ENCODE measurements around the gene TRIM38. TPM values are rescaled to one million over a fixed set of nuclear protein-coding genes. Genes with fewer than 3 reads are reported as not detected.

TRIM38 gene
- total and polyA plus RNA-seq, 2 of the 13 experiments (the other 11 are each of a cell fraction or from before 2014, with no cell fraction given), result 2.5 to 3.1 TPM

DNA sequence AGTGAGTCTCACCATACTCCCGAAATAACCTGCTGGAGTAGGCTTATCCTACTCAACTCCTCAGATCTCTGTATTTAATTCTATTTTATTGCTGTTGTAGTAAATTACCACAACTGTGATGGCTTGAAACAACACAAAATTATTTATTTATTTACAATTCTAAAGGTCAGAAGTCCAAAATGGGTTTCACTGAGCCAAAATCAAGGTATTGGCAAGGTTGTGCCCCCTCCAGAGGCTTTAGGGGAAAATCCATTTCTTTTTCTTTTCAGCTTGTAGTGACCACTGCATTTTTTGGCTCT is 31.2 kb upstream of the TRIM38 start:
- 0 out of 2 replicates have a peak, but pooled peaks have one; percentile 17 for TF ChIP-seq ZNF629 (CRISPR knock-in tag; conservative IDR thresholded peaks at IDR 0.05)
- peak; percentile 12; the same call in 1 of the 2 replicates for TF ChIP-seq ISL2 (CRISPR knock-in tag; IDR thresholded peaks at IDR 0.05)
- TF ChIP-seq TCF7L2 (IDR thresholded peaks at IDR 0.05; ENCODE audit: low read depth, low read length), result no peak
- peak; percentile 32; the same call in 1 of the 2 replicates for TF ChIP-seq YEATS4 (CRISPR knock-in tag; IDR thresholded peaks at IDR 0.05; ENCODE audit: borderline replicate concordance)
- Histone ChIP-seq H3K4me2 (ENCODE audit: low read depth, low read length) (no peak overlapping the region), H3K36me3 (replicated peaks in 1 of 2; ENCODE audit: control insufficient read depth in 1 of 2, insufficient read depth in 2 of 2, low read length in 2 of 2) (no peaks in the 10 kb centered on the region), H2AFZ (ENCODE audit: low read length) (peak overlapping the region; percentile 9), H3K4me1 (ENCODE audit: insufficient read depth, low read length) (peaks cover 82% of the 10 kb centered on the region), H3K27ac (ENCODE audit: extremely low read length, insufficient read depth, low read length) (peak overlapping the region; percentile 81), H3K4me3 (replicated peaks in 1 of 3; ENCODE audit: insufficient read depth in 1 of 3, low read depth in 2 of 3, low read length in 3 of 3) (no peak overlapping the region), H3K9ac (ENCODE audit: insufficient read depth, low read depth, low read length) (no peak overlapping the region), H3K9me3 (ENCODE audit: low read length) (no peaks in the 10 kb centered on the region), H3K79me2 (ENCODE audit: insufficient read depth, low read length) (peaks cover 11% of the 10 kb centered on the region), H4K20me1 (ENCODE audit: insufficient read depth, low read length) (no peaks in the 10 kb centered on the region), H3K27me3 (ENCODE audit: control insufficient read depth in 1 of 2, insufficient read depth in 2 of 2, low read length in 2 of 2) (no peaks in the 10 kb centered on the region)
- intact Hi-C loops (cut with micrococcal nuclease; ENCODE audit: unreplicated experiment) (no loop called here), in situ Hi-C loops (cut with HindIII; ENCODE audit: extremely low pct_ligation_motif_present, low pct_unique_long_range_greater_than_20kb) (loop anchor here (5.0 kb wide), 1 partner anchor 34 kb away; no protein-coding TSS in a partner anchor)
- ChIA-PET CTCF (ENCODE audit: low intra/inter-chr PET ratio, low total read pairs) (no interaction called here), POLR2A (interaction anchor here (1.0 to 2.4 kb wide), 4 partner anchors 17 to 32 kb away, joined by 4 to 26 read pairs (median 12); no protein-coding TSS in a partner anchor)
- DNase-seq (ENCODE audit: low spot score) (no peak), ATAC-seq (no peak), FAIRE-seq (no peak)
- BruUV-seq (replicated peaks), result no TSS peak
- 100% methylated on average over 1 of the region's 1 CpG for WGBS (ENCODE audit: low lambda C conversion rate)

DNA sequence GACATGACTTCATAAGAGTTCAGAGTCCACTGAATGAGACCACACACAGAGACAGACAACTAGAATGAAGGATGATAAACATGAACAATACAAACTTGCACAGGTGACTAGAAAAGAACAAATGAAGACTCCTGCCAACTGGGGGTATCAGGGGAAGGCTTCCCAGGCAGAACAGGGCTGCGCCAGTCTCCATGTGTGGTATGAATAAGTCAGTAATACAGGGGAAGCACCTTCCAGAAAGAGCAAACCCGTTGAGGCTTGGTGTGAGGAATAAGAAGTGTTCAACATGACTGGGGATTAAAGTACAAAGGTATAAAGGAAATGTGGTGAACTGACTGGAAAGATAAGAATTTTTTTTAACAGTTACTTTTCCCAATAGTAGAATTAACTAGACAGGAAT is 28.4 kb upstream of the TRIM38 start:
- Histone ChIP-seq H2AFZ (ENCODE audit: low read length) (peak overlapping the region; percentile 83), H3K27ac (ENCODE audit: extremely low read length, insufficient read depth, low read length) (no peak overlapping the region), H3K27me3 (ENCODE audit: control insufficient read depth in 1 of 2, insufficient read depth in 2 of 2, low read length in 2 of 2) (no peaks in the 10 kb centered on the region), H3K4me3 (replicated peaks in 1 of 3; ENCODE audit: insufficient read depth in 1 of 3, low read depth in 2 of 3, low read length in 3 of 3) (no peak overlapping the region), H3K4me2 (ENCODE audit: low read depth, low read length) (no peak overlapping the region), H3K9me3 (ENCODE audit: low read length) (no peaks in the 10 kb centered on the region), H3K9ac (ENCODE audit: insufficient read depth, low read depth, low read length) (no peak overlapping the region), H4K20me1 (ENCODE audit: insufficient read depth, low read length) (no peaks in the 10 kb centered on the region), H3K4me1 (ENCODE audit: insufficient read depth, low read length) (peaks cover 69% of the 10 kb centered on the region), H3K79me2 (ENCODE audit: insufficient read depth, low read length) (no peaks in the 10 kb centered on the region), H3K36me3 (replicated peaks in 1 of 2; ENCODE audit: control insufficient read depth in 1 of 2, insufficient read depth in 2 of 2, low read length in 2 of 2) (no peaks in the 10 kb centered on the region)
- DNase-seq (ENCODE audit: low spot score) (no peak), FAIRE-seq (no peak), ATAC-seq (no peak)
- TF ChIP-seq, protein P1, sequence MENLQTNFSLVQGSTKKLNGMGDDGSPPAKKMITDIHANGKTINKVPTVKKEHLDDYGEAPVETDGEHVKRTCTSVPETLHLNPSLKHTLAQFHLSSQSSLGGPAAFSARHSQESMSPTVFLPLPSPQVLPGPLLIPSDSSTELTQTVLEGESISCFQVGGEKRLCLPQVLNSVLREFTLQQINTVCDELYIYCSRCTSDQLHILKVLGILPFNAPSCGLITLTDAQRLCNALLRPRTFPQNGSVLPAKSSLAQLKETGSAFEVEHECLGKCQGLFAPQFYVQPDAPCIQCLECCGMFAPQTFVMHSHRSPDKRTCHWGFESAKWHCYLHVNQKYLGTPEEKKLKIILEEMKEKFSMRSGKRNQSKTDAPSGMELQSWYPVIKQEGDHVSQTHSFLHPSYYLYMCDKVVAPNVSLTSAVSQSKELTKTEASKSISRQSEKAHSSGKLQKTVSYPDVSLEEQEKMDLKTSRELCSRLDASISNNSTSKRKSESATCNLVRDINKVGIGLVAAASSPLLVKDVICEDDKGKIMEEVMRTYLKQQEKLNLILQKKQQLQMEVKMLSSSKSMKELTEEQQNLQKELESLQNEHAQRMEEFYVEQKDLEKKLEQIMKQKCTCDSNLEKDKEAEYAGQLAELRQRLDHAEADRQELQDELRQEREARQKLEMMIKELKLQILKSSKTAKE (CRISPR knock-in tag; IDR thresholded peaks at IDR 0.05; ENCODE audit: borderline replicate concordance), result no peak
- 0 out of 2 replicates have a peak, but pooled peaks have one; percentile 17 for TF ChIP-seq ZMYM4 (CRISPR knock-in tag; IDR thresholded peaks at IDR 0.05)
- 68% methylated on average over 2 of the region's 2 CpGs for WGBS (ENCODE audit: low lambda C conversion rate)
- CTCF ChIA-PET (ENCODE audit: low intra/inter-chr PET ratio, low total read pairs), result no interaction called here
- intact Hi-C loops (cut with micrococcal nuclease; ENCODE audit: unreplicated experiment) (no loop called here), in situ Hi-C loops (cut with HindIII; ENCODE audit: extremely low pct_ligation_motif_present, low pct_unique_long_range_greater_than_20kb) (loop anchor here (5.0 kb wide), 1 partner anchor 37 kb away; no protein-coding TSS in a partner anchor)
- POLR2A ChIA-PET, result no interaction called here
- BruUV-seq (replicated peaks), result no TSS peak
